ENCODE data around the gene ZNF724. TPM values are rescaled to one million over a fixed set of nuclear protein-coding genes. Genes with fewer than 3 reads are reported as not detected.
"Not testable (repeated sequence)": the region's sequence is repeated elsewhere in the genome, so short reads cannot be mapped to it uniquely, and the experiment has no call there.

Gene ZNF724
- total RNA-seq, 2 donors from 2014 or later = 0.73 to 6.2 TPM

- no peak overlapping the region for H3K4me3 ChIP-seq
- no peaks in the 10 kb centered on the region for H3K9me3 ChIP-seq
- 35% methylated on average over 5 of the region's 5 CpGs for WGBS
- H3K4me1 ChIP-seq (replicated peaks) = no peaks in the 10 kb centered on the region
- TF ChIP-seq POLR2AphosphoS5 (IDR thresholded peaks at IDR 0.05) (peak; percentile 18), CTCF (IDR thresholded peaks at IDR 0.05) (no peak)
- H3K27ac ChIP-seq = peak overlapping the region in 1 of 2 donors; percentile 5
- no peaks in the 10 kb centered on the region for H3K36me3 ChIP-seq
- H3K27me3 ChIP-seq (replicated peaks; ENCODE audit: insufficient read depth) = no peaks in the 10 kb centered on the region
- intact Hi-C loops (cut with DNase I) = no loop called here
- peak; percentile 10 for DNase-seq (ENCODE audit: low spot score)
Observed at GRCh38 chr19:23254141-23254910, 4.1 kb upstream of the ZNF724 start.

- H3K36me3 ChIP-seq; H3K4me3 ChIP-seq; DNase-seq (ENCODE audit: low spot score); H3K27ac ChIP-seq; intact Hi-C loops (cut with DNase I); H3K9me3 ChIP-seq; H3K4me1 ChIP-seq (replicated peaks); H3K27me3 ChIP-seq (replicated peaks; ENCODE audit: insufficient read depth): not testable (repeated sequence)
- WGBS = 67% methylated on average over 3 of the region's 3 CpGs
Observed at GRCh38 chr19:23253256-23253655, 3.1 kb upstream of the ZNF724 start.

GRCh38 chr19:23241419-23241818, 8.8 kb downstream of the ZNF724 start:
- Histone ChIP-seq H3K4me1 (replicated peaks) (no peaks in the 10 kb centered on the region), H3K27ac (no peak overlapping the region), H3K36me3 (no peaks in the 10 kb centered on the region), H3K9me3 (no peaks in the 10 kb centered on the region), H3K4me3 (no peak overlapping the region), H3K27me3 (replicated peaks; ENCODE audit: insufficient read depth) (no peaks in the 10 kb centered on the region)
- DNase-seq (ENCODE audit: low spot score) = no peak
- TF ChIP-seq POLR2AphosphoS5 (IDR thresholded peaks at IDR 0.05) = no peak
- no peak for TF ChIP-seq CTCF (IDR thresholded peaks at IDR 0.05)
- TF ChIP-seq POLR2A (IDR thresholded peaks at IDR 0.05) = no peak
- intact Hi-C loops (cut with DNase I) = no loop called here
- 98% methylated on average over 1 of the region's 1 CpG for WGBS

GRCh38 chr19:23222998-23223652, 27.1 kb downstream of the ZNF724 start:
- WGBS = 92% methylated on average over 3 of the region's 3 CpGs
- H3K27me3 ChIP-seq (replicated peaks; ENCODE audit: insufficient read depth) = no peaks in the 10 kb centered on the region
- intact Hi-C loops (cut with DNase I) = no loop called here
- H3K4me3 ChIP-seq = no peak overlapping the region
- H3K4me1 ChIP-seq (replicated peaks) = no peaks in the 10 kb centered on the region
- H3K36me3 ChIP-seq = peaks cover 3 to 8% of the 10 kb centered on the region in 2 donors
- TF ChIP-seq POLR2AphosphoS5 (IDR thresholded peaks at IDR 0.05) (no peak), CTCF (IDR thresholded peaks at IDR 0.05) (no peak), POLR2A (IDR thresholded peaks at IDR 0.05) (no peak)
- DNase-seq (ENCODE audit: low spot score) = no peak
- no peaks in the 10 kb centered on the region for H3K9me3 ChIP-seq
- H3K27ac ChIP-seq = no peak overlapping the region

- WGBS = 14% methylated on average over 35 of the region's 39 CpGs
- intact Hi-C loops (cut with DNase I) = no loop called here
- Histone ChIP-seq H3K36me3 (no peaks in the 10 kb centered on the region), H3K4me3 (no peak overlapping the region), H3K27me3 (replicated peaks; ENCODE audit: insufficient read depth) (no peaks in the 10 kb centered on the region), H3K27ac (no peak overlapping the region), H3K9me3 (no peaks in the 10 kb centered on the region), H3K4me1 (replicated peaks) (no peaks in the 10 kb centered on the region)
- TF ChIP-seq POLR2AphosphoS5 (IDR thresholded peaks at IDR 0.05) (no peak), CTCF (IDR thresholded peaks at IDR 0.05) (no peak), POLR2A (IDR thresholded peaks at IDR 0.05) (no peak)
- DNase-seq (ENCODE audit: low spot score) = no peak
Observed at GRCh38 chr19:23203841-23204344, 46.3 kb downstream of the ZNF724 start.

Data from prostate gland (tissue), 2 donors.